ENCODE results near the gene DGLUCY. TPM values are rescaled to one million over a fixed set of nuclear protein-coding genes. Genes with fewer than 3 reads are reported as not detected.

Gene DGLUCY
- total RNA-seq, 1 donor = 45.6 TPM

- Histone ChIP-seq H2AFZ (ENCODE audit: low read length) (no peak overlapping the region), H3K4me3 (ENCODE audit: insufficient read depth, low read length) (no peak overlapping the region), H3K9me3 (ENCODE audit: low read depth, low read length) (no peaks in the 10 kb centered on the region), H3K4me2 (ENCODE audit: insufficient read depth, low read length) (no peak overlapping the region), H3K27ac (ENCODE audit: low read depth, low read length) (no peak overlapping the region), H3K4me1 (ENCODE audit: insufficient read depth, low read length) (peaks cover 14% of the 10 kb centered on the region), H3K79me2 (ENCODE audit: insufficient read depth, low read length) (no peaks in the 10 kb centered on the region), H4K20me1 (ENCODE audit: insufficient read depth, low read length) (peaks cover 4% of the 10 kb centered on the region), H3K27me3 (ENCODE audit: insufficient read depth, low read length) (no peaks in the 10 kb centered on the region), H3K36me3 (ENCODE audit: insufficient read depth, low read length) (no peaks in the 10 kb centered on the region)
- no peak for DNase-seq (ENCODE audit: insufficient read length, low spot score, missing footprints)
- TF ChIP-seq, protein P1, sequence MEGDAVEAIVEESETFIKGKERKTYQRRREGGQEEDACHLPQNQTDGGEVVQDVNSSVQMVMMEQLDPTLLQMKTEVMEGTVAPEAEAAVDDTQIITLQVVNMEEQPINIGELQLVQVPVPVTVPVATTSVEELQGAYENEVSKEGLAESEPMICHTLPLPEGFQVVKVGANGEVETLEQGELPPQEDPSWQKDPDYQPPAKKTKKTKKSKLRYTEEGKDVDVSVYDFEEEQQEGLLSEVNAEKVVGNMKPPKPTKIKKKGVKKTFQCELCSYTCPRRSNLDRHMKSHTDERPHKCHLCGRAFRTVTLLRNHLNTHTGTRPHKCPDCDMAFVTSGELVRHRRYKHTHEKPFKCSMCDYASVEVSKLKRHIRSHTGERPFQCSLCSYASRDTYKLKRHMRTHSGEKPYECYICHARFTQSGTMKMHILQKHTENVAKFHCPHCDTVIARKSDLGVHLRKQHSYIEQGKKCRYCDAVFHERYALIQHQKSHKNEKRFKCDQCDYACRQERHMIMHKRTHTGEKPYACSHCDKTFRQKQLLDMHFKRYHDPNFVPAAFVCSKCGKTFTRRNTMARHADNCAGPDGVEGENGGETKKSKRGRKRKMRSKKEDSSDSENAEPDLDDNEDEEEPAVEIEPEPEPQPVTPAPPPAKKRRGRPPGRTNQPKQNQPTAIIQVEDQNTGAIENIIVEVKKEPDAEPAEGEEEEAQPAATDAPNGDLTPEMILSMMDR (IDR thresholded peaks at IDR 0.05; ENCODE audit: extremely low read depth, low read depth, low read length) = no peak
Observed at GRCh38 chr14:91139776-91140175, 25.9 kb downstream of the DGLUCY start.

- DNase-seq (ENCODE audit: insufficient read length, low spot score, missing footprints) = peak; percentile 63
Observed at GRCh38 chr14:91140672-91141071, 26.8 kb downstream of the DGLUCY start.

GRCh38 chr14:91142214-91142668, 28.4 kb downstream of the DGLUCY start:
- no peak overlapping the region for H2AFZ ChIP-seq (ENCODE audit: low read length)
- H3K4me1 ChIP-seq (ENCODE audit: insufficient read depth, low read length) = peaks cover 15% of the 10 kb centered on the region
- H3K36me3 ChIP-seq (ENCODE audit: insufficient read depth, low read length) = peaks cover 12% of the 10 kb centered on the region
- no peaks in the 10 kb centered on the region for H3K9me3 ChIP-seq (ENCODE audit: low read depth, low read length)
- no peaks in the 10 kb centered on the region for H3K27me3 ChIP-seq (ENCODE audit: insufficient read depth, low read length)
- H4K20me1 ChIP-seq (ENCODE audit: insufficient read depth, low read length) = peaks cover 4% of the 10 kb centered on the region
- H3K4me2 ChIP-seq (ENCODE audit: insufficient read depth, low read length) = no peak overlapping the region
- H3K27ac ChIP-seq (ENCODE audit: low read depth, low read length) = no peak overlapping the region
- H3K79me2 ChIP-seq (ENCODE audit: insufficient read depth, low read length) = no peaks in the 10 kb centered on the region
- no peak overlapping the region for H3K4me3 ChIP-seq (ENCODE audit: insufficient read depth, low read length)
- no peak for DNase-seq (ENCODE audit: insufficient read length, low spot score, missing footprints)
- TF ChIP-seq, protein P1 (IDR thresholded peaks at IDR 0.05; ENCODE audit: extremely low read depth, low read depth, low read length) = no peak

More at GRCh38 chr14:91140672-91141071, 26.8 kb downstream of the DGLUCY start:
- Histone ChIP-seq H3K36me3 (ENCODE audit: insufficient read depth, low read length) (peaks cover 7% of the 10 kb centered on the region), H3K27me3 (ENCODE audit: insufficient read depth, low read length) (no peaks in the 10 kb centered on the region), H3K4me2 (ENCODE audit: insufficient read depth, low read length) (no peak overlapping the region), H2AFZ (ENCODE audit: low read length) (no peak overlapping the region), H3K79me2 (ENCODE audit: insufficient read depth, low read length) (no peaks in the 10 kb centered on the region), H3K9me3 (ENCODE audit: low read depth, low read length) (no peaks in the 10 kb centered on the region), H3K4me3 (ENCODE audit: insufficient read depth, low read length) (no peak overlapping the region), H4K20me1 (ENCODE audit: insufficient read depth, low read length) (peaks cover 4% of the 10 kb centered on the region), H3K27ac (ENCODE audit: low read depth, low read length) (no peak overlapping the region), H3K4me1 (ENCODE audit: insufficient read depth, low read length) (peaks cover 15% of the 10 kb centered on the region)
- TF ChIP-seq, protein P1 (IDR thresholded peaks at IDR 0.05; ENCODE audit: extremely low read depth, low read depth, low read length) = peak; percentile 46

- peak overlapping the region; percentile 41 for H3K27ac ChIP-seq (ENCODE audit: low read depth, low read length)
- H3K9me3 ChIP-seq (ENCODE audit: low read depth, low read length) = no peaks in the 10 kb centered on the region
- peaks cover 3% of the 10 kb centered on the region for H4K20me1 ChIP-seq (ENCODE audit: insufficient read depth, low read length)
- no peaks in the 10 kb centered on the region for H3K27me3 ChIP-seq (ENCODE audit: insufficient read depth, low read length)
- H3K36me3 ChIP-seq (ENCODE audit: insufficient read depth, low read length) = peaks cover 12% of the 10 kb centered on the region
- H3K4me1 ChIP-seq (ENCODE audit: insufficient read depth, low read length) = peaks cover 15% of the 10 kb centered on the region
- peak overlapping the region; percentile 14 for H3K4me2 ChIP-seq (ENCODE audit: insufficient read depth, low read length)
- peak; percentile 69 for DNase-seq (ENCODE audit: insufficient read length, low spot score, missing footprints)
- no peak overlapping the region for H3K4me3 ChIP-seq (ENCODE audit: insufficient read depth, low read length)
- H2AFZ ChIP-seq (ENCODE audit: low read length) = no peak overlapping the region
- TF ChIP-seq, protein P1 (IDR thresholded peaks at IDR 0.05; ENCODE audit: extremely low read depth, low read depth, low read length) = no peak
- H3K79me2 ChIP-seq (ENCODE audit: insufficient read depth, low read length) = no peaks in the 10 kb centered on the region
Observed at GRCh38 chr14:91143862-91144261, 30.0 kb downstream of the DGLUCY start.

Measured in osteoblast (primary cell).